Colon (tissue), 2 donors: Measurements from ENCODE around the gene MRPL4.
A peak's percentile ranks its signal among the peaks of the same experiment; 100 is the strongest.

ENCODE experiments used
- FAIRE-seq: peaks from 2 replicates; lab custom pipeline; 2012; peaks lifted over from hg19 to GRCh38; lab: Jason Lieb, UNC
- donor health status: control.
- donor health status: control.

Gene MRPL4

GRCh38 chr19:10251792-10252694, at the start of gene MRPL4:
Gene MRPL4 (plus strand): TSS chr19:10252214. CDS start chr19:10252254, 40 bp downstream.
- peak; percentile 80 for FAIRE-seq

GRCh38 chr19:10203686-10204085, 48.3 kb upstream of the MRPL4 start:
- FAIRE-seq: no peak

DNA sequence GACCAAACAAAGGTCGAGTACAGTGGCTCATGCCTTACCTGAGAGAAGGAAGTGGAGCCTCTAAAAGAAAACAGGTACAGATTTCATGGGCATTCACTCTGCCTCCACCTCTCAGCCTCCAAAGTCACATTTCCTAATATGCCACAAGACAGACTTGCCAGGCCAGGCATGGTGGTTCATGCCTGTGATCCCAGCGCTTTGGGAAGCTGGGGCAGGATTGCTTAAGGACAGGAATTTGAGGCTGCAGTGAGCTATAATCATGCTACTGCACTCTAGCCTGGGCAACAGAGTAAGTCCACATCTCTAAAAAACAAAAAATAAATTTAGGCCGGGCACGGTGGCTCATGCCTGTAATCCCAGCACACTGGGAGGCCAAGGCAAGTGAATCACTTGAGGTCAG, 46.4 kb upstream of the MRPL4 start:
- no peak for FAIRE-seq

DNA sequence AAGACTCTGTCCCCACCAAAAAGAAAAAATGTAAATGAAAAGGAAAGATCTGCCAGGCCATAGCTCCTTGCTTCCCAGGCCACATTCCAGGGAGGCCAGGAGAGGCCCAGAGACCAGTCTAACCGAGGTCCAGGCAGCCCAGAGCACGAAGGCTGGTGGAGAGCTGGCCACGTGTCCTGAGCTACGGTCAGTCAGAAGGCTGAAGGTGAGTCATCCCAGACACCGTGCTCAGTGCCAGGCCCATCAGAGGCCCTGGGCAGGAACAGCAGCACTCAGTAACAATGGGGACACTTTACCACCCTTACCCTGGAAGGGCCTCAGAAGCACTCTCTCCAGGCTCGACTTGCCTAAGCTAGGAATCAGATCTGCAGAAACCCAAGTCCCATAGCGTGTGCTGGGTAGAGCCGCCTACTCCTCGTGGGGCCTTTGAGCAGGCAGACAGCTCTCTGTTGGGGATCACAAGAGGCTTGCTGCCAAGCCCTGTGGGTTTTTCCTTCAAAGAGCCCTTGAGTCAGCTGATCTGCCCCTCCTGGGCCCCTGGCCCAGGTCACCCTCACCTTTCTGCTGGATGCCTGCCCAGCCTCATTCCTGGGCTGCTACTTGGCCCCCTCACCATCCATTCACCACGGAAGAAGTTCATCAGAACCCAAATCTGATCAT, 45.7 kb upstream of the MRPL4 start:
- no peak for FAIRE-seq

- no peak for FAIRE-seq
Measured at GRCh38 chr19:10207026-10207425, 45.0 kb upstream of the MRPL4 start.

GRCh38 chr19:10209315-10209714, 42.7 kb upstream of the MRPL4 start:
- FAIRE-seq: no peak

GRCh38 chr19:10211061-10211460, 41.0 kb upstream of the MRPL4 start:
- FAIRE-seq: no peak

GRCh38 chr19:10211691-10212090, 40.3 kb upstream of the MRPL4 start:
- FAIRE-seq: no peak

- FAIRE-seq: no peak
Measured at GRCh38 chr19:10214784-10215183, 37.2 kb upstream of the MRPL4 start.

- FAIRE-seq: no peak
Measured at GRCh38 chr19:10217085-10217484, 34.9 kb upstream of the MRPL4 start.

- FAIRE-seq: no peak
Measured at GRCh38 chr19:10219678-10220077, 32.3 kb upstream of the MRPL4 start.

DNA sequence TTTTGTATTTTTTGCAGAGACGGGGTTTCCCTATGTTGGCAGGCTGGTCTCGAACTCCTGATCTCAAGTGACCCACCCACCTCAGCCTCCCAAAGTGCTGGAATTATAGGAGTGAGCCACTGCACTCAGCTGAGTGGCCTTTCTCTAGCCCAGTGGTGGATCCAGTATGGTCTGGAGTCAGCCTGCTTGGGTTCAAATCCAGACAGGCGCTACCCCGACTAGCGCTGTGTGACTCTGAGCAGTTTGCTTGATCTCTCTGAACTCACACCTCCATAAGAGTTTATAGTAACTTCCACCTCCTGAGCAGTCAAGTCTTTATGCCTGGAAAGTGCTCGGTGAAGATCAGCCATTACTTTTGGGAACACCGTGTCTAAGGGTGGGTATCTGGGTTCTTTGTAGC, 31.3 kb upstream of the MRPL4 start:
- no peak for FAIRE-seq

DNA sequence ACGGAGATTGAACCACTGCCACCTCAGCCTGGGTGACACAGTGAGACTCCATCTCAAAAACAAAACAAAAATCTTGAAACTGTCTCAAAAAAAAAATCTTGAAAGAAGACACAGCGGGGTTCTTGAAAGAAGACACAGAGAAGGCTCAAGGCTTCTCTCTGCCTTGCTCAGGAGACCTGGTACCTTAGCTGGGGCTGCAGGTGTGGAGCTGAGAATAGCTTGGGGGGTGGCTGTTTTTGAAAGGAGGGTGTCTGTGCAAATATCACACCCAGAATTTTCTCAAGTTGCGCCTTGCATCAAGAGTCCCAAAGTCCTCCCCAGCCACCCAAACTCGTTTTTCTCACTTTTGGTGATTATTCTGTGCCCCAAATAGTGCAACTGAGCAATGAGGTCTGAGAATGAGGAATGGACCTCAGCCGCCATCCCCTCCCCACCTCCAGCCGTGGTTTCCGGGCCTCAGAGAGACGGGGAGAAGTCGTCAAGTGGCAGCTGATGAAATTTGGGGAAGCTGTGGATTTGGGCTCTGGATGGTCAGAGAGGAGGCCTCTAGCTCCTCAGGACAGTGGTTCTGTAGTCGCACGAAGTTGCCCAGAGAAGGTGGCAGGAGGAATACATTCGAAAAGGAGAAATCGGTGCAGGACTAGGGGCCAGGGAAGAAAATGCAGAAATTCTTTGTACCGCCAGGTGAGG, 29.7 kb upstream of the MRPL4 start:
- no peak for FAIRE-seq

DNA sequence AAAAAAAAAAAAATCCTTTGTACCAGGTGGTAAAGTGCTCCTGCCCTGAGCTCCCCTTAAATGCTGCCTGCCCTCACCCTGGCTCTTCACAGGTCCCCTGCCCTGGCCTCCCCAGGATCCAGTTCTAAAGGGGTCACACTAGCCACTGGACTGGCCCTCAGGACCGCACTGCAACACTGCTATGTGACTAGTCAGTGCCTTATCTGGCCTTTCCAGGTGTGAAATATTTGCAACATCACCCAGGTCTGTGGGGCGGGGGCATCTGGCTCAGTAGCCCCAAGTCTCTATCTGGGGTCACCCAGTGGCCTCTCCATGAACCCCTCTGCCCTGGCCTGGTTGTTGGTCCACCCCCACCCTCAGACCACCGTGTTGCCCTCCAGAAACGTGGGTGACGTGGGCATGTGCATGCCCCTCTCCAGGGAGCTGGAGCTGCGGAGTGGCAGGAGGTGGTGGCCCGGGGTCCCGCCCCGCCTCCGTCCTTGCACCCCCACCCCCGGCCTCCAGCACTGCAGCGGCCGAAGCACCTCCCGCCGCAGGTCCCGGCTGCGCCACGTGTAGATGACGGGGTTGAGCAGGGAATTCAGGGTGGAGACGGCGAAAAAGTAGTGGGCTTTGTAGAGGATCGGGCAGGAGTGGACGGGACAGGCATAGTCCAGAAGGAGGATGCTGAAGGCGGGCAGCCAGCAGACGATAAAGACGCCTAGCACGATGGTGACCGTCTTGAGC, 28.4 kb upstream of the MRPL4 start:
- FAIRE-seq: no peak

DNA sequence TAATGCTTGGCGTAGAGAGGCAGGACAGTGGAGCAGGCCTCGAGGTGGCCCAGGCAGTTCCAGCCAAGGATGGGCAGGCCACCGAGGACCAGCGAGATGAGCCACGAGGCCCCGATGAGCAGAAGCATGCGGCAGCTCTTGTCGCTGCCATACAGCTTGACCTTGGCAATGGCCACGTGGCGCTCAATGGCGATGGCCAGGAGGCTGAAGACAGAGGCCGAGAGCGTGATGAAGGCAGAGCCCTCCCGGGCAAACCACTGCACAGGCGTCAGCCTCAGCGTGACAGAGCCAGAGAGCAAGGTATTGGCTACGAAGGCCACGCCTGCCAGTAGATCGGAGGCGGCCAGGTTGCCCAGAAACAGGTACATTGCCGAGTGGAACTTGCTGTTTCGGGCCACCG, 27.7 kb upstream of the MRPL4 start:
- FAIRE-seq: no peak

GRCh38 chr19:10226021-10226375, 26.0 kb upstream of the MRPL4 start:
- no peak for FAIRE-seq

GRCh38 chr19:10226376-10227025, 25.5 kb upstream of the MRPL4 start:
- no peak for FAIRE-seq

GRCh38 chr19:10227026-10227971, 24.7 kb upstream of the MRPL4 start:
- FAIRE-seq: no peak

DNA sequence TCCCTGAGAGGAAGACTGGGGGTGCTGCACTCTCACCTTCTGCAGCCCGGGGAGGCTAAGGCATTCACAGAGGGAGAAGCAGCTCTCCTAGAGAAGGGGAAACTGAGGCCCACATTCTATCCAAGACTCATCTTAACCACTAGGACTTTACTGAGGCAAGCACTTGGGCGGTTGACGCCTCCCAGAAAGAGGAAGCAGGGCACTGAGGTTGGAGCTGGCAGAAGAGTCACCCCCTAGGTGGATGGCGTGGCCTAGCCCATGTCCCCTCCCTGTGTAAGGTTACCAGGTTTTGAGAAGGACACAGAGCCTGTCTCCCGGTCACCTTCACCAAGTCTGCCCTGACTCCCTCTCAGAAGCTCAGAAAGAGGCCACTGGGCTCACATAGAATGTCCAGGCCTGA, 23.6 kb upstream of the MRPL4 start:
- FAIRE-seq: no peak

- FAIRE-seq: no peak
Measured at GRCh38 chr19:10228920-10229319, 23.1 kb upstream of the MRPL4 start.
